ENCODE measurements around the gene VGLL4.

Gene VGLL4

GRCh38 chr3:11548721-11549131, 95.0 kb downstream of the VGLL4 start:
- peak; percentile 66 for DNase-seq (ENCODE audit: low read depth)

- DNase-seq (ENCODE audit: low read depth): no peak
Measured at GRCh38 chr3:11547498-11547897, 96.2 kb downstream of the VGLL4 start.

- DNase-seq (ENCODE audit: low read depth): no peak
Measured at GRCh38 chr3:11546657-11547302, 96.9 kb downstream of the VGLL4 start.

- DNase-seq (ENCODE audit: low read depth): no peak
Measured at GRCh38 chr3:11545186-11545851, 98.4 kb downstream of the VGLL4 start.

GRCh38 chr3:11544412-11545181, 99.1 kb downstream of the VGLL4 start:
- DNase-seq (ENCODE audit: low read depth): peak; percentile 30

DNA sequence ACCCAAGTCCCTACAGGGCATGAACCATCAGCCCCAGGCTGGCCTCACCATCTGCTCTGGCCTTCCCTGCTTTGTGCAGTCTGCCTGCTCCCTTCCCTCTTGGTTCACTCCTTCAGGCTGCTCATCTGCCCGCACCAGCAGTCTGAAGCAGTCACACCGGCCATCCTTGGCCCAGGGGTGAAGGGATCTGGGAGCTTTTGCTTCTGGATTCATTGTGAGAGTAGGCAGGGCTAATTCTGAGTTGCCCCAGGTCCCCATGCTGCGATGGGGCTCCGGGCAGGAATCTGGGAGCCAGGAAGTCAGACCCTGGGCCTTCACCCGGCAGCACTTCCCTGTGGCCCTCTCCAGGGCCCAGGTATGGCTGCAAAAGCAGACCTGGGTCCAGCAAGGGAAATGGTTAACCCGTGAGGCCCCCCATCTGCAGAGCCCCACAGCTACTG, 99.7 kb downstream of the VGLL4 start:
- no peak for DNase-seq (ENCODE audit: low read depth)

GRCh38 chr3:11543141-11543947, 100.4 kb downstream of the VGLL4 start:
- no peak for DNase-seq (ENCODE audit: low read depth)

GRCh38 chr3:11542551-11542950, 101.2 kb downstream of the VGLL4 start:
- no peak for DNase-seq (ENCODE audit: low read depth)

DNA sequence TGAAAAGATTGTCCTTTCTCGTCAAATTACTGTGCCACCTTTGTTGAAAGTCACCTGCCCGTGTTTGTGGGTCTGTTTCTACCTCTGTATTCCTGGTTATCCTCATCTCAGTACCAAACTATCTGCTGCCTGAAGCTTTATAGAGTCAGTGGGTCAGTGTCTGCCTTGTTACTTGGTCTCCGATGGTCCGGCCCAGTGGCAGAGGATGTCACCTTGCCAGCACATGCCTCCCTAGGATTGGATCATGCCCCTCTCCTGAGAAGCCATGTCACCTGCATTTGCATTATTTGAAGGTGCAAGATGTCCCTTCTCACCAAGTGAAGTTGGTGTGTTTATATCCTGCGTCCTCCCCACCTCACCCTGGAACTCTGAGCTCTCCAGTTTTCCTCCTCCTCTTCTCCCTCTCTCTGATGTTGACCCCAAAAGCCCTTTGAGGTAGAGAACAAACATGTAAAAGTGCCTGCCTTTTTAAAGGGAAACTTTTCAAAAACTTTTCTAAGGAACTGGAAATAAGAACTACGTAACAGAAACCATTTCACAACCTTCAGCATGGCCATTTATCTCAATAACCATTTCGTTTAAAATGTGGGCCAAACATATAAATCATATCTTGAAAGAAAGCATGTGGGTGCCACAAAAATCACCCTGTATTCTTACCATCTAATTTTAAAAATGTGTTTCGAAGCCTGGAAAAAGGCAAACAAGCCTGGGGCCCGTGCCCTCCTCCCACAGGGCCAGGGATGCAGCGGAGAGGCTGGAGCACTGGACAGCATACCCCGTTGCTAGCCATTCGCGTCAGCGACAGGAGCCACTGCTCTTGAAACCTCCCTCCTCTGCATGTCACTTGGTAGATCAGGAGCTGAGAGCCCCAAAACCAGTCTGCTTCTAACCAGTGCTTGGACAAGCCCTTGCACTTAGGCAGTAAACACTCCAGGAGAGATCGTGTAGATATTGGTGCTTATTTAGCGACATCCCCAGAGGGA, 102.1 kb downstream of the VGLL4 start:
- no peak for DNase-seq (ENCODE audit: low read depth)

DNA sequence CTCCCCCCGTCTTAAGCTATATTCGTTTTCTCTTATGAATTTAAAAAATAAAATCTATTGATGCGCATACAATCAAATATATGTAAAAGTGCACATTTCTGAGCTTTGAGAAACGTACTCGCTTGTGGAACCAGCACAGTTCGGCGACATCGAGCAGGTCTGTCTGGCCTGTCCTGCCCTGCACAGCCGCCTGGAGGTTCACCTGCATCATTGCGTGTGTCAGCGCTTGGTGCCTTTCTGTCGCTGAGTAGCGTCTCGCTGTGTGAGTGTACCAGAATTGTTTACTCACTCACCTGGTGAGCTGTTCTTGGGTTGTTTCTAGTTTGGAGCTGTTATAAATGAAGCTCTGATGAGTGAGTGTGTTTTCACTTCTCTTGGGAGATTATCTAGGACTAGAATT, 104.0 kb downstream of the VGLL4 start:
- no peak for DNase-seq (ENCODE audit: low read depth)

DNA sequence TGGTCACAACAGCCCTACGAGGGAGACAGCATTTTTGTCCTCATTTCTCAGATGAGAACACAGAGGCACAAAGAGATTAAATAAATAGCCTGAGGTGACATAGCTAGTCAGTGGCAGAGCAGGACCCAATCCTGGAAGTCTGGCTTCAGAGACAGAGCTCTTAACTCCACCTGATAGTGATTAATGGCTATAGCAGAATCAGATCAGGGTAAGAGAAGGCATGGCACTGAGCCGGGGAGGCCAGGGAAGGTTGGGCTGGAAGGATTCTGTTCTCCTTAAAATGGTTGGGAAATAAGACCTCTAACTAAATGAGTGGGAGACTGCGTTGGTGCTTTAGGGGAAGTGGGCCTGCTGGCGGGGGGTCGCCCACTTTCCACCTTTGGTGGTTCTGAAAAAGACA, 104.5 kb downstream of the VGLL4 start:
- no peak for DNase-seq (ENCODE audit: low read depth)

DNA sequence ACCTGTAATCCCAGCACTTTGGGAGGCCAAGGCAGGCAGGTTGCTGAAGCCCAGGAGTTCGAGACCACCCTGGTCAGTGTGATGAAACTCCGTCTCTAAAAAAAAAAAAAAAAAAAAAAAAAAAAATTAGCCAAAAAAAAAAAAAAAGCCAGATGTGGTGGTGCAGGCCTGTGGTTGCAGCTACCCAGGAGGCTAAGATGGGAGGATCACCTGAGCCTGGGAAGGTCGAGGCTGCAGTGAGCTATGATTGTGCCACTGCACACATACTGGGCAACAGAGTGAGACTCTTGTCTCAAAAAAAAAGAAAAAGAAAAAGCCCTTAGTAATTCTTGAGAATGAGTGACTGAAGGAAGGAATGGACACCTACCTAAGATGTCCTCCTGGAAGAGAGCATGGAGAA, 105.1 kb downstream of the VGLL4 start:
- no peak for DNase-seq (ENCODE audit: low read depth)

- no peak for DNase-seq (ENCODE audit: low read depth)
Measured at GRCh38 chr3:11536936-11537612, 106.6 kb downstream of the VGLL4 start.

DNA sequence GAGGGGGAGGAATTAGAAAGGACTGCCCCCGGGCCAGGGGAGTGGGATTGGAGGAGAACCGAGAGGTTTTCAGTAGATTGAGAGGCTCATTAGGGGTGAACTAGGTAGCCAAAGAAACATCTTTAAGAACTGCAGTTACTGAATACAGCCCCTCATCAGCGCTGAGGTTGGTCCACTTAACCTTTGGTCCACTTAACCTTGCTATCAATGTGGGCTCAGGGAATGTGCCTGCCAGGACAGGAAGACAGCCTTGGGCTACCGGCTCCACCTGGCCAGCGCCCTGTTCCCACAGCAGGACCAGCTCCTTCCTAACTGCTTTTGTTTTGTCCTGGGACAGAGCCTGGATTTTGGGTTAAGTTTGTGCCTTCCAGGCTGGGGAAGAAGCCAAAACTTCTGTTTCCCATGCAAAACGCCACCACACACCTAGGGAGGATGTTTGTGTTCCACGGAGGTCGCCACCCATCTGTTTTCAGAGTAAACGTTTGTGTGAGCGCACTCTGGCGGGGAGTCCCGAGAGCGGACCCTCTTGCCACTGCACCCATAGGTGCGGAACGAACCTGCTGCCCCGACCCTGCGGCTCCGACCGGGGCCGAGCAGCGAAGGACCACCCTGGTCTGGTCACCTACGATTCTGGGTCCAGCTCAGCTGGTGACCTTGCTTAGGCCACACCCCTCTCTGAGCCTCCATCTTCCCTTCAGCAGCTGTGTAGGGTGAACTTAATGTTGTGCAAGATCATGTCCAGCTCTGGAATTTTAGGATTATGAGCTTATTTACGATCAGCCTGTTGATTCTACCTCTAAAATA, 107.4 kb downstream of the VGLL4 start:
- DNase-seq (ENCODE audit: low read depth): no peak

DNA sequence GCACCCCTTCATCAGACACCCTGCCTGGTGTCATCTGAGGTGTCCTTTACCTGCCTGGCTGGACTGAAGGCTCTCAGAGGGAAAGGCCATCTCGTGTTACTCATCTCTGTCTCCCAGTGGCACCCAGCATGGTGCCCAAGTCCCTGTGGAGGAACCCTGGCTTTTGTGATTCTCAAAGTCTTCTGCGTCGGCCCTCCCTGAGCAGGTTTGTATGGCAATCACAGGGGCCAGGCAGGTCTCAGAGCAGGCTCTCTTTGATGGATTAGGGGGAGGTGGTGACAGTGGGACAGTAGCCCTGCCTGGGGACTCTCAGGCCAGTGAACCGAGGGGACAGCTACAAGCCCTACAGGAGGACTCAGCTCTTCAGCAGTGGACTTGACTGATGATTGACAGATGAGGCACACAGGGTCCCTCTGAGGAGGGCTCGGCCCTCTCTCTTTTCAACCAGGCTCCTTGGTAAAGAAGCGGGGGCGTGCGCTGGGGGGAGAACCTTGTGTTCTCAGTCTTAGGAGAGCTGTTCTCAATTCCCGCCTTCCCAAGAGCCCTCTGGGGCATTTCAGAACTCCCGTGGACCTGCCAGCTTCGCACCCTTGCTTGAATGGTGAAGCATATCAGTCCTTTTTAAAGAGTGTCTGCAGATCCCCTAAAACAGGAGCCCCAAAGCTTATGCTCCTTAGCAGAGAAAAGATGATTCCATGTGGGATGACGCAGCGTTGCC, 108.3 kb downstream of the VGLL4 start:
- DNase-seq (ENCODE audit: low read depth): no peak

DNA sequence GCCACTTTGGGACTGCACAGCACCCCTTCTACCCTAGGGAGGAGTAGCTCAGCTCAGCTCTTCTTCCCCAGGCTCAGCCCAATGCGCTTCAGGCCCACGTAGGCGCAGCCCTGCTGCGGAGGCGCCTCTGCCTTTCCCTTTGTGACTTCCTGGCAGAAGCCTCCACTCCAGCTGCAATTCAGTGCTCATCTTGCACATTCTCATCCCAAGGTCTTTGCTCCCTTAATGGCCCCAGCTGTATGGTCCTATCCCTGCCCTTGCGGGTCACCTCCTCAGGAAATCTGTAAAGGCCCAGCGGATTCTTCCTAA, 109.0 kb downstream of the VGLL4 start:
- no peak for DNase-seq (ENCODE audit: low read depth)

GRCh38 chr3:11534011-11534792, 109.5 kb downstream of the VGLL4 start:
- DNase-seq (ENCODE audit: low read depth): no peak

GRCh38 chr3:11532931-11533391, 110.8 kb downstream of the VGLL4 start:
- peak; percentile 76 for DNase-seq (ENCODE audit: low read depth)

Measured in fibroblast of gingiva (primary cell).